ENCODE measurements around the gene SFN. TPM values are rescaled to one million over a fixed set of nuclear protein-coding genes. Genes with fewer than 3 reads are reported as not detected.

Gene SFN
- total and polyA plus RNA-seq, 2 of the 13 experiments (the other 11 are each of a cell fraction or from before 2014, with no cell fraction given) = 4.3 to 5.6 TPM

DNA sequence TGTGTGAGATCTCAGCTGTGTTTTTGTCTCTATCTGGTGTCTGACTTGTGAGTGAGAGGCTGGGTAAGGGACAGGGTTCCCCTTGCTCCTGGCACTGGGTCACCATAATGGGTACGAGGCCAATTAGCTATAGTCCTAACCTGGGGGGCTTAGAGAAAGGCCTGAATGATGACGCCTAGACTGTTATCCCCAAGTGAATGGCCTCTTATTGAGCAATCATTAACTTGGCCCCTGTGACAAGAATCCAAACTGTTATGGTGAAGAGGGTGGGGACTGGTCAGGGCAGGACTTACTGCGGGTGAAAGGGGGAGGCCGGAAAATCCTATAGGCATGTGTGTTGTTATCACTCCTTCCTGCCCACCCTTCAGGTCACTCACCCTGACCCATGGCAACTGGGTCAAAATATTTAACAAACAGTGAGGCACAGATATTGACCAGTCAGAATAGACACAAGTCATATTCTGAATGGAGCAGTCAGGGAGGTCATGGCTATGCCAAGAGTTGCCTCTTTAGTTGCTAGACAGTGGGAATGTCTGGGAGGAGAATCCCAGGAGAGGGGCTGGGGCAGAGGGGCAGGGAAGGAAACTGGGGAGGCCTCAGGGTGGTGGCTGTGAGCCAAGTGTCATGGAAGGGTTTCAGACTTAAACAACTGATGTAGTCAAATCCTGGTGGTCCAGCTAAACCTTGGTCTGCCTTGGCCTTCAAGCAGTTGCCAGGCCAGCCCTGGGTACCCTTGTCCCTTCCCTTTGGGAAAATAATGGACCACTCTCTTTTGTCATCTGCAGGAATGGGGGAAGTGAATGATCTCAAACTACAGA is 47.6 kb downstream of the SFN start (continued):
- TF ChIP-seq GFI1 (CRISPR knock-in tag; IDR thresholded peaks at IDR 0.05; ENCODE audit: borderline replicate concordance) (peak; percentile 84), ZNF569 (CRISPR knock-in tag; IDR thresholded peaks at IDR 0.05; ENCODE audit: borderline replicate concordance) (no peak), SMAD9 (CRISPR knock-in tag; IDR thresholded peaks at IDR 0.05) (no peak), TOE1 (CRISPR knock-in tag; IDR thresholded peaks at IDR 0.05) (no peak), PATZ1 (CRISPR knock-in tag; IDR thresholded peaks at IDR 0.05) (peak; percentile 89), MTA1 (CRISPR knock-in tag; IDR thresholded peaks at IDR 0.05; ENCODE audit: borderline replicate concordance) (no peak), ZNF691 (CRISPR knock-in tag; IDR thresholded peaks at IDR 0.05; ENCODE audit: borderline replicate concordance, low read depth) (0 out of 2 replicates have a peak, but pooled peaks have one; percentile 10), ZNF792 (CRISPR knock-in tag; IDR thresholded peaks at IDR 0.05) (peak; percentile 75; the same call in 1 of the 2 replicates), ZNF777 (CRISPR knock-in tag; IDR thresholded peaks at IDR 0.05) (no peak), HCFC1 (IDR thresholded peaks at IDR 0.05; ENCODE audit: low read depth, low read length) (no peak), ZNF598 (CRISPR knock-in tag; IDR thresholded peaks at IDR 0.05; ENCODE audit: borderline replicate concordance) (no peak), ZBTB49 (CRISPR knock-in tag; IDR thresholded peaks at IDR 0.05; ENCODE audit: borderline replicate concordance) (no peak), NR2F1 (CRISPR knock-in tag; IDR thresholded peaks at IDR 0.05) (peak; percentile 80 to 85), ZNF703 (CRISPR knock-in tag; IDR thresholded peaks at IDR 0.05; ENCODE audit: borderline replicate concordance) (peak; percentile 64; the same call in 1 of the 2 replicates), ZNF431 (CRISPR knock-in tag; IDR thresholded peaks at IDR 0.05; ENCODE audit: borderline replicate concordance, low read depth) (no peak; the same call in 1 of the 2 replicates), ZNF7 (CRISPR knock-in tag; IDR thresholded peaks at IDR 0.05) (0 out of 2 replicates have a peak, but pooled peaks have one; percentile 17)
- TF ChIP-seq, protein P1, sequence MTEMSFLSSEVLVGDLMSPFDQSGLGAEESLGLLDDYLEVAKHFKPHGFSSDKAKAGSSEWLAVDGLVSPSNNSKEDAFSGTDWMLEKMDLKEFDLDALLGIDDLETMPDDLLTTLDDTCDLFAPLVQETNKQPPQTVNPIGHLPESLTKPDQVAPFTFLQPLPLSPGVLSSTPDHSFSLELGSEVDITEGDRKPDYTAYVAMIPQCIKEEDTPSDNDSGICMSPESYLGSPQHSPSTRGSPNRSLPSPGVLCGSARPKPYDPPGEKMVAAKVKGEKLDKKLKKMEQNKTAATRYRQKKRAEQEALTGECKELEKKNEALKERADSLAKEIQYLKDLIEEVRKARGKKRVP (CRISPR knock-in tag; IDR thresholded peaks at IDR 0.05) = 0 out of 4 replicates have a peak, but pooled peaks of 1 of the 2 experiments have one; percentile 48
- TF ChIP-seq, protein P2, sequence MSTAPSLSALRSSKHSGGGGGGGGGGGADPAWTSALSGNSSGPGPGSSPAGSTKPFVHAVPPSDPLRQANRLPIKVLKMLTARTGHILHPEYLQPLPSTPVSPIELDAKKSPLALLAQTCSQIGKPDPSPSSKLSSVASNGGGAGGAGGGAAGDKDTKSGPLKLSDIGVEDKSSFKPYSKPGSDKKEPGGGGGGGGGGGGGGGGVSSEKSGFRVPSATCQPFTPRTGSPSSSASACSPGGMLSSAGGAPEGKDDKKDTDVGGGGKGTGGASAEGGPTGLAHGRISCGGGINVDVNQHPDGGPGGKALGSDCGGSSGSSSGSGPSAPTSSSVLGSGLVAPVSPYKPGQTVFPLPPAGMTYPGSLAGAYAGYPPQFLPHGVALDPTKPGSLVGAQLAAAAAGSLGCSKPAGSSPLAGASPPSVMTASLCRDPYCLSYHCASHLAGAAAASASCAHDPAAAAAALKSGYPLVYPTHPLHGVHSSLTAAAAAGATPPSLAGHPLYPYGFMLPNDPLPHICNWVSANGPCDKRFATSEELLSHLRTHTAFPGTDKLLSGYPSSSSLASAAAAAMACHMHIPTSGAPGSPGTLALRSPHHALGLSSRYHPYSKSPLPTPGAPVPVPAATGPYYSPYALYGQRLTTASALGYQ (CRISPR knock-in tag; IDR thresholded peaks at IDR 0.05) = peak; percentile 85

All from HepG2 (cell line).